Astrocyte (in vitro differentiated cells and primary cell): ENCODE results near the gene C1orf52.

Experiments
- CTCF ChIP-seq: IDR thresholded peaks from 2 replicates; pipeline ENCODE4 v1.5.1; 2011; ENCODE audit warnings: low read depth, mild to moderate bottlenecking, inconsistent platforms, low read length, moderate library complexity; ENCODE audit not compliant: insufficient read depth
- EZH2 ChIP-seq: IDR thresholded peaks from 2 replicates; pipeline ENCODE4 v1.6.1; 2012; ENCODE audit warnings: mild to moderate bottlenecking, low read length, inconsistent platforms; ENCODE audit not compliant: insufficient read depth

GRCh38 chr1:85297538-85297854 is 38.0 kb upstream of the C1orf52 start:
- no peak for TF ChIP-seq EZH2
- TF ChIP-seq CTCF, result no peak
